HG03521 (cell line): ENCODE results near the gene GRB10.
"Not testable (repeated sequence)": the region's sequence is repeated elsewhere in the genome, so short reads cannot be mapped to it uniquely, and the experiment has no call there.

Experiments
- ATAC-seq: cut with Tn5 transposase; IDR thresholded peaks from one replicate; pipeline ENCODE4 v1.9.1; 2021; ENCODE audit warnings: mild to moderate bottlenecking, moderate library complexity; ENCODE audit not compliant: unreplicated experiment

The GRB10 gene

GRCh38 chr7:50591098-50591479 is 191.6 kb downstream of the GRB10 start:
- ATAC-seq: no peak

GRCh38 chr7:50590535-50590934 is 192.2 kb downstream of the GRB10 start:
- ATAC-seq: no peak

- ATAC-seq: no peak
Observed at GRCh38 chr7:50589364-50589763, 193.3 kb downstream of the GRB10 start.

- ATAC-seq: no peak
Observed at GRCh38 chr7:50588937-50589336, 193.8 kb downstream of the GRB10 start.

GRCh38 chr7:50587737-50588136 is 195.0 kb downstream of the GRB10 start:
- ATAC-seq: no peak

- no peak for ATAC-seq
Observed at GRCh38 chr7:50584793-50585408, 197.8 kb downstream of the GRB10 start.

- no peak for ATAC-seq
Observed at GRCh38 chr7:50584386-50584785, 198.3 kb downstream of the GRB10 start.

GRCh38 chr7:50583295-50583694 is 199.4 kb downstream of the GRB10 start:
- ATAC-seq: not testable (repeated sequence)

- ATAC-seq: not testable (repeated sequence)
Observed at GRCh38 chr7:50582271-50582670, 200.4 kb downstream of the GRB10 start.

GRCh38 chr7:50580666-50581065 is 202.0 kb downstream of the GRB10 start:
- ATAC-seq: not testable (repeated sequence)

GRCh38 chr7:50580057-50580456 is 202.6 kb downstream of the GRB10 start:
- no peak for ATAC-seq

- ATAC-seq: not testable (repeated sequence)
Observed at GRCh38 chr7:50578105-50578504, 204.6 kb downstream of the GRB10 start.

GRCh38 chr7:50577569-50577968 is 205.1 kb downstream of the GRB10 start:
- ATAC-seq: no peak

GRCh38 chr7:50576388-50576787 is 206.3 kb downstream of the GRB10 start:
- ATAC-seq: not testable (repeated sequence)

GRCh38 chr7:50567715-50568261 is 214.9 kb downstream of the GRB10 start:
- no peak for ATAC-seq

- ATAC-seq: no peak
Observed at GRCh38 chr7:50565977-50566376, 216.7 kb downstream of the GRB10 start.

- no peak for ATAC-seq
Observed at GRCh38 chr7:50565559-50565916, 217.2 kb downstream of the GRB10 start.

GRCh38 chr7:50564640-50565558 is 217.8 kb downstream of the GRB10 start, which contains the start of gene DDC:
TSS of gene DDC (minus strand) at chr7:50565405. CDS start at chr7:50544085, 21,320 bp downstream.
- ATAC-seq: no peak

GRCh38 chr7:50564171-50564570 is 218.5 kb downstream of the GRB10 start:
- ATAC-seq: no peak

- ATAC-seq: no peak
Observed at GRCh38 chr7:50562136-50562535, 220.6 kb downstream of the GRB10 start.

- ATAC-seq: no peak
Observed at GRCh38 chr7:50560865-50561351, 221.8 kb downstream of the GRB10 start.

GRCh38 chr7:50559881-50560280 is 222.8 kb downstream of the GRB10 start:
- ATAC-seq: no peak
